HepG2 (cell line): ENCODE data around the gene THBS2. TPM values are rescaled to one million over a fixed set of nuclear protein-coding genes. Genes with fewer than 3 reads are reported as not detected.

Source experiments
- ATAC-seq: fragments of 200-7000 bp; cut with Tn5 transposase; 3 replicates; pipeline ENCODE4 v1.9.1; 2020; ENCODE audit warnings: mild to moderate bottlenecking, moderate library complexity
- BruUV-seq: library from RNA; stranded (reverse); fragments of 400-500 nt; replicated peaks from 2 replicates; lab custom pipeline; 2021; lab: Mats Ljungman, UMichigan
- CTCF ChIA-PET: fragments of 300-600 bp; formaldehyde crosslinking; extraction: SDS; loops from one replicate; lab custom pipeline; 2021; ENCODE audit warnings: low total read pairs, inconsistent platforms, low intra/inter-chr PET ratio; lab: Yijun Ruan, JAX
- POLR2A ChIA-PET: fragments of 350-600 bp; sonication (Branson Sonifier 250); formaldehyde crosslinking; loops from one replicate; lab custom pipeline; 2020; ENCODE audit warnings: antibody characterized with exemption, inconsistent platforms; lab: Yijun Ruan, JAX
- DNase-seq: peaks from one replicate; pipeline ENCODE4 v3.0.0-alpha.2; 2015; ENCODE audit warnings: low spot score
- FAIRE-seq: peaks from 3 replicates; lab custom pipeline; 2011; peaks lifted over from hg19 to GRCh38; lab: Jason Lieb, UNC
- H2AFZ ChIP-seq: one replicate; pipeline ENCODE4 v1.6.1; 2011; ENCODE audit warnings: low read length, inconsistent platforms
- H3K27ac ChIP-seq: fragments of 300-600 bp; 3 replicates; pipeline ENCODE4 v1.8.0; 2011; ENCODE audit warnings: mixed run types, mild to moderate bottlenecking, mixed read lengths, low read length, inconsistent platforms; ENCODE audit not compliant: insufficient read depth; ENCODE audit errors: extremely low read length
- H3K27me3 ChIP-seq, 2 experiments: fragments of 200-600 bp in 1 of 2; 2 replicates in 1 of 2; 3 replicates in 1 of 2; pipeline versions ENCODE4 v1.6.0 to v1.8.0; 2011; ENCODE audit warnings: low read length in 2 of 2, mild to moderate bottlenecking in 2 of 2, moderate library complexity in 2 of 2, inconsistent platforms in 1 of 2; ENCODE audit not compliant: insufficient read depth in 2 of 2, control insufficient read depth in 1 of 2
- H3K36me3 ChIP-seq, 2 experiments: fragments of 200-600 bp in 1 of 2; replicated peaks in 1 of 2; 2 replicates in 1 of 2; 3 replicates in 1 of 2; pipeline versions ENCODE4 v1.5.1 to v1.8.0; 2011; ENCODE audit warnings: low read length in 2 of 2, inconsistent platforms in 1 of 2; ENCODE audit not compliant: insufficient read depth in 2 of 2, control insufficient read depth in 1 of 2
- H3K4me1 ChIP-seq: 2 replicates; pipeline ENCODE4 v1.5.1; 2012; ENCODE audit warnings: low read length, inconsistent platforms; ENCODE audit not compliant: insufficient read depth
- H3K4me2 ChIP-seq: 2 replicates; pipeline ENCODE4 v1.6.0; 2011; ENCODE audit warnings: low read depth, low read length, inconsistent platforms
- H3K4me3 ChIP-seq, 3 experiments: fragments of 200-600 bp in 1 of 3; sonication (generic), shearing (Covaris generic) in 1 of 3; replicated peaks in 1 of 3; 2 replicates each; pipeline ENCODE4 v1.5.1; 2011 to 2016; ENCODE audit warnings: low read length in 3 of 3, inconsistent platforms in 2 of 3, low read depth in 2 of 3, mild to moderate bottlenecking in 2 of 3, control low read depth in 1 of 3, mixed read lengths in 1 of 3; ENCODE audit not compliant: insufficient read depth in 1 of 3
- H3K79me2 ChIP-seq: one replicate; pipeline ENCODE4 v1.6.1; 2011; ENCODE audit warnings: low read length, inconsistent platforms; ENCODE audit not compliant: insufficient read depth
- H3K9ac ChIP-seq: 2 replicates; pipeline ENCODE4 v1.6.0; 2011; ENCODE audit warnings: mild to moderate bottlenecking, low read depth, low read length, inconsistent platforms; ENCODE audit not compliant: insufficient read depth
- H3K9me3 ChIP-seq: 2 replicates; pipeline ENCODE4 v1.5.1; 2012; ENCODE audit warnings: mild to moderate bottlenecking, low read length
- H4K20me1 ChIP-seq: 2 replicates; pipeline ENCODE4 v1.6.0; 2011; ENCODE audit warnings: inconsistent platforms, mild to moderate bottlenecking, low read length, moderate library complexity; ENCODE audit not compliant: insufficient read depth
- FOXA1 ChIP-seq, 2 experiments: fragments of 450-650 bp in 1 of 2; sonication (generic) in 1 of 2; formaldehyde crosslinking in 1 of 2; IDR thresholded peaks; 2 replicates each; pipeline versions ENCODE4 v1.4.0 to v1.6.1; 2016 to 2020; ENCODE audit warnings: missing genetic modification reagents in 1 of 2
- NBN ChIP-seq: fragments of 450-650 bp; conservative IDR thresholded peaks from 2 replicates; pipeline ENCODE4 v1.6.1; 2017
- NONO ChIP-seq, 2 experiments: fragments of 450-650 bp in 1 of 2; sonication (generic) in 1 of 2; formaldehyde crosslinking in 1 of 2; IDR thresholded peaks in 1 of 2; conservative IDR thresholded peaks in 1 of 2; 2 replicates each; pipeline versions ENCODE4 v1.6.1 to v1.8.0; 2017 to 2022; ENCODE audit warnings: mild to moderate bottlenecking in 1 of 2, missing genetic modification reagents in 1 of 2, moderate library complexity in 1 of 2
- RAD51 ChIP-seq: fragments of 450-650 bp; IDR thresholded peaks from 2 replicates; pipeline ENCODE4 v1.6.1; 2016; ENCODE audit warnings: borderline replicate concordance
- SIX1 ChIP-seq: sonication (generic); formaldehyde crosslinking; IDR thresholded peaks from 2 replicates; pipeline ENCODE4 v1.4.0; 2020; ENCODE audit warnings: missing genetic modification reagents, borderline replicate concordance
- SYNCRIP ChIP-seq: fragments of 200-400 bp; formaldehyde crosslinking; IDR thresholded peaks from 2 replicates; pipeline ENCODE4 v1.6.1; 2018; ENCODE audit warnings: mild to moderate bottlenecking, low read depth, low read length; ENCODE audit not compliant: insufficient read depth
- ZNF749 ChIP-seq: sonication (generic); formaldehyde crosslinking; IDR thresholded peaks from 2 replicates; pipeline ENCODE4 v1.8.0; 2022; ENCODE audit warnings: mild to moderate bottlenecking, missing genetic modification reagents, moderate library complexity, borderline replicate concordance
- WGBS: methylation state at CpG from one replicate; pipeline ENCODE4 v1.1.6; 2017; ENCODE audit warnings: low lambda C conversion rate; 5-methylcytosine and 5-hydroxymethylcytosine counted together
- in situ Hi-C: cut with HindIII; loops from 2 replicates; pipeline ENCODE4 v1.10.0; 2017; ENCODE audit warnings: low pct_unique_long_range_greater_than_20kb; ENCODE audit not compliant: extremely low pct_ligation_motif_present
- intact Hi-C: fragments of 100-400 bp; cut with micrococcal nuclease; formaldehyde crosslinking; loops from one replicate; pipeline ENCODE4 v1.10.0; 2022; ENCODE audit not compliant: unreplicated experiment
- polyA plus RNA-seq, 8 experiments: library from polyadenylated mRNA; depleted of rRNA in 3 of 8; stranded (reverse) in 7 of 8; unstranded in 1 of 8; fragments of >200 nt; fragmentation: Illumina TruSeq in 4 of 8; extraction: Trizol in 4 of 8; gene quantifications; 2 replicates each; pipeline versions ENCODE4 v1.2.1 to v1.2.3, GENCODE V29; 2011 to 2016; ENCODE audit warnings: low read depth in 4 of 8, missing spikeins in 1 of 8, mixed read lengths in 1 of 8; ENCODE audit not compliant: insufficient read depth in 1 of 8
- total RNA-seq, 5 experiments: library from RNA; depleted of rRNA; stranded (reverse); fragments of >200 nt; fragmentation: Illumina TruSeq; extraction: Trizol; gene quantifications; 2 replicates each; pipeline ENCODE4 v1.2.3, GENCODE V29; 2016; ENCODE audit warnings: low read depth in 1 of 5
- TF ChIP-seq, protein P1 (sequence below): sonication (generic); formaldehyde crosslinking; IDR thresholded peaks from 2 replicates; pipeline ENCODE4 v1.4.0; 2020; ENCODE audit warnings: missing genetic modification reagents
- TF ChIP-seq, protein P2 (sequence below): sonication (generic); formaldehyde crosslinking; IDR thresholded peaks from 2 replicates; pipeline ENCODE4 v1.9.0; 2021; ENCODE audit warnings: mild to moderate bottlenecking, missing genetic modification reagents

Gene THBS2
- total and polyA plus RNA-seq, 2 of the 13 experiments (the other 11 are each of a cell fraction or from before 2014, with no cell fraction given) = 0.12 to 0.15 TPM

DNA sequence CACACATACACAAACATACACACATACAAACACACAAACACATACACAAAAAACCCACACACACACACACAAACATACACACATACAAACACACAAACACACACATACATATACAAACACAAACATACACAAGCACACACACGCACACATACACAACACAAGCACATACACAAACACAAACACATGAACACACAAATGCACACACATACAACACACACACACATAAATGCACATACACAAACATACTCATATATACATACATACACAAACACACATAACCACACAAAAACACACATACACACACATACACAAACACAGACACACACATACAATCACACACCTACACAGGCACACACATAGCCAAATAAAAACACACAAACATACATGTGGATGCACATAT lies 30.3 kb upstream of the THBS2 start:
- no TSS peak for BruUV-seq
- intact Hi-C loops = no loop called here
- no peaks in the 10 kb centered on the region for H4K20me1 ChIP-seq
- TF ChIP-seq ZNF749 (CRISPR knock-in tag) (no peak), SYNCRIP (no peak), RAD51 (peak; percentile 15; the same call in 1 of the 2 replicates), NBN (0 out of 2 replicates have a peak, but pooled peaks have one; percentile 36), SIX1 (no peak), NONO (IDR thresholded peaks at IDR 0.05) (0 out of 2 replicates have a peak, but pooled peaks have one; percentile 48), NONO (CRISPR knock-in tag; conservative IDR thresholded peaks at IDR 0.05) (no peak), FOXA1 (IDR thresholded peaks at IDR 0.05) (0 out of 2 replicates have a peak, but pooled peaks have one; percentile 27), FOXA1 (CRISPR knock-in tag; IDR thresholded peaks at IDR 0.05) (no peak)
- TF ChIP-seq, protein P1, sequence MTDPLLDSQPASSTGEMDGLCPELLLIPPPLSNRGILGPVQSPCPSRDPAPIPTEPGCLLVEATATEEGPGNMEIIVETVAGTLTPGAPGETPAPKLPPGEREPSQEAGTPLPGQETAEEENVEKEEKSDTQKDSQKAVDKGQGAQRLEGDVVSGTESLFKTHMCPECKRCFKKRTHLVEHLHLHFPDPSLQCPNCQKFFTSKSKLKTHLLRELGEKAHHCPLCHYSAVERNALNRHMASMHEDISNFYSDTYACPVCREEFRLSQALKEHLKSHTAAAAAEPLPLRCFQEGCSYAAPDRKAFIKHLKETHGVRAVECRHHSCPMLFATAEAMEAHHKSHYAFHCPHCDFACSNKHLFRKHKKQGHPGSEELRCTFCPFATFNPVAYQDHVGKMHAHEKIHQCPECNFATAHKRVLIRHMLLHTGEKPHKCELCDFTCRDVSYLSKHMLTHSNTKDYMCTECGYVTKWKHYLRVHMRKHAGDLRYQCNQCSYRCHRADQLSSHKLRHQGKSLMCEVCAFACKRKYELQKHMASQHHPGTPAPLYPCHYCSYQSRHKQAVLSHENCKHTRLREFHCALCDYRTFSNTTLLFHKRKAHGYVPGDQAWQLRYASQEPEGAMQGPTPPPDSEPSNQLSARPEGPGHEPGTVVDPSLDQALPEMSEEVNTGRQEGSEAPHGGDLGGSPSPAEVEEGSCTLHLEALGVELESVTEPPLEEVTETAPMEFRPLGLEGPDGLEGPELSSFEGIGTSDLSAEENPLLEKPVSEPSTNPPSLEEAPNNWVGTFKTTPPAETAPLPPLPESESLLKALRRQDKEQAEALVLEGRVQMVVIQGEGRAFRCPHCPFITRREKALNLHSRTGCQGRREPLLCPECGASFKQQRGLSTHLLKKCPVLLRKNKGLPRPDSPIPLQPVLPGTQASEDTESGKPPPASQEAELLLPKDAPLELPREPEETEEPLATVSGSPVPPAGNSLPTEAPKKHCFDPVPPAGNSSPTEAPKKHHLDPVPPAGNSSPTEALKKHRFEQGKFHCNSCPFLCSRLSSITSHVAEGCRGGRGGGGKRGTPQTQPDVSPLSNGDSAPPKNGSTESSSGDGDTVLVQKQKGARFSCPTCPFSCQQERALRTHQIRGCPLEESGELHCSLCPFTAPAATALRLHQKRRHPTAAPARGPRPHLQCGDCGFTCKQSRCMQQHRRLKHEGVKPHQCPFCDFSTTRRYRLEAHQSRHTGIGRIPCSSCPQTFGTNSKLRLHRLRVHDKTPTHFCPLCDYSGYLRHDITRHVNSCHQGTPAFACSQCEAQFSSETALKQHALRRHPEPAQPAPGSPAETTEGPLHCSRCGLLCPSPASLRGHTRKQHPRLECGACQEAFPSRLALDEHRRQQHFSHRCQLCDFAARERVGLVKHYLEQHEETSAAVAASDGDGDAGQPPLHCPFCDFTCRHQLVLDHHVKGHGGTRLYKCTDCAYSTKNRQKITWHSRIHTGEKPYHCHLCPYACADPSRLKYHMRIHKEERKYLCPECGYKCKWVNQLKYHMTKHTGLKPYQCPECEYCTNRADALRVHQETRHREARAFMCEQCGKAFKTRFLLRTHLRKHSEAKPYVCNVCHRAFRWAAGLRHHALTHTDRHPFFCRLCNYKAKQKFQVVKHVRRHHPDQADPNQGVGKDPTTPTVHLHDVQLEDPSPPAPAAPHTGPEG (CRISPR knock-in tag) = no peak
- TF ChIP-seq, protein P2, sequence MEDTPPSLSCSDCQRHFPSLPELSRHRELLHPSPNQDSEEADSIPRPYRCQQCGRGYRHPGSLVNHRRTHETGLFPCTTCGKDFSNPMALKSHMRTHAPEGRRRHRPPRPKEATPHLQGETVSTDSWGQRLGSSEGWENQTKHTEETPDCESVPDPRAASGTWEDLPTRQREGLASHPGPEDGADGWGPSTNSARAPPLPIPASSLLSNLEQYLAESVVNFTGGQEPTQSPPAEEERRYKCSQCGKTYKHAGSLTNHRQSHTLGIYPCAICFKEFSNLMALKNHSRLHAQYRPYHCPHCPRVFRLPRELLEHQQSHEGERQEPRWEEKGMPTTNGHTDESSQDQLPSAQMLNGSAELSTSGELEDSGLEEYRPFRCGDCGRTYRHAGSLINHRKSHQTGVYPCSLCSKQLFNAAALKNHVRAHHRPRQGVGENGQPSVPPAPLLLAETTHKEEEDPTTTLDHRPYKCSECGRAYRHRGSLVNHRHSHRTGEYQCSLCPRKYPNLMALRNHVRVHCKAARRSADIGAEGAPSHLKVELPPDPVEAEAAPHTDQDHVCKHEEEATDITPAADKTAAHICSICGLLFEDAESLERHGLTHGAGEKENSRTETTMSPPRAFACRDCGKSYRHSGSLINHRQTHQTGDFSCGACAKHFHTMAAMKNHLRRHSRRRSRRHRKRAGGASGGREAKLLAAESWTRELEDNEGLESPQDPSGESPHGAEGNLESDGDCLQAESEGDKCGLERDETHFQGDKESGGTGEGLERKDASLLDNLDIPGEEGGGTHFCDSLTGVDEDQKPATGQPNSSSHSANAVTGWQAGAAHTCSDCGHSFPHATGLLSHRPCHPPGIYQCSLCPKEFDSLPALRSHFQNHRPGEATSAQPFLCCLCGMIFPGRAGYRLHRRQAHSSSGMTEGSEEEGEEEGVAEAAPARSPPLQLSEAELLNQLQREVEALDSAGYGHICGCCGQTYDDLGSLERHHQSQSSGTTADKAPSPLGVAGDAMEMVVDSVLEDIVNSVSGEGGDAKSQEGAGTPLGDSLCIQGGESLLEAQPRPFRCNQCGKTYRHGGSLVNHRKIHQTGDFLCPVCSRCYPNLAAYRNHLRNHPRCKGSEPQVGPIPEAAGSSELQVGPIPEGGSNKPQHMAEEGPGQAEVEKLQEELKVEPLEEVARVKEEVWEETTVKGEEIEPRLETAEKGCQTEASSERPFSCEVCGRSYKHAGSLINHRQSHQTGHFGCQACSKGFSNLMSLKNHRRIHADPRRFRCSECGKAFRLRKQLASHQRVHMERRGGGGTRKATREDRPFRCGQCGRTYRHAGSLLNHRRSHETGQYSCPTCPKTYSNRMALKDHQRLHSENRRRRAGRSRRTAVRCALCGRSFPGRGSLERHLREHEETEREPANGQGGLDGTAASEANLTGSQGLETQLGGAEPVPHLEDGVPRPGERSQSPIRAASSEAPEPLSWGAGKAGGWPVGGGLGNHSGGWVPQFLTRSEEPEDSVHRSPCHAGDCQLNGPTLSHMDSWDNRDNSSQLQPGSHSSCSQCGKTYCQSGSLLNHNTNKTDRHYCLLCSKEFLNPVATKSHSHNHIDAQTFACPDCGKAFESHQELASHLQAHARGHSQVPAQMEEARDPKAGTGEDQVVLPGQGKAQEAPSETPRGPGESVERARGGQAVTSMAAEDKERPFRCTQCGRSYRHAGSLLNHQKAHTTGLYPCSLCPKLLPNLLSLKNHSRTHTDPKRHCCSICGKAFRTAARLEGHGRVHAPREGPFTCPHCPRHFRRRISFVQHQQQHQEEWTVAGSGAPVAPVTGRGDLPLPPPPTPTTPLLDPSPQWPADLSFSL (CRISPR knock-in tag) = peak; percentile 88

More for the DNA sequence above, 30.3 kb upstream of the THBS2 start:
- WGBS = 26% methylated on average over 1 of the region's 1 CpG
- Histone ChIP-seq H3K9me3 (no peaks in the 10 kb centered on the region), H2AFZ (no peak overlapping the region), H3K79me2 (no peaks in the 10 kb centered on the region), H3K27ac (no peak overlapping the region), H3K9ac (no peak overlapping the region), H3K4me3 (no peak overlapping the region), H3K36me3 (no peaks in the 10 kb centered on the region), H3K4me1 (peaks cover 9% of the 10 kb centered on the region), H3K4me2 (no peak overlapping the region), H3K27me3 (peaks cover 0 to 18% of the 10 kb centered on the region in 2 experiments; a peak in 3 of 5 replicates)
- POLR2A ChIA-PET = no interaction called here
- FAIRE-seq (peak; percentile 67), DNase-seq (no peak), ATAC-seq (no peak)
- CTCF ChIA-PET = no interaction called here
- in situ Hi-C loops = no loop called here
